ENCODE measurements around the gene ASTN2.

Gene ASTN2

GRCh38 chr9:116391306-116391900 is 1023.5 kb downstream of the ASTN2 start:
- DNase-seq, result peak; percentile 93

GRCh38 chr9:116390303-116391228 is 1024.3 kb downstream of the ASTN2 start:
- DNase-seq, result no peak

GRCh38 chr9:116389541-116390302 is 1025.1 kb downstream of the ASTN2 start:
- no peak for DNase-seq

GRCh38 chr9:116387934-116388698 is 1026.7 kb downstream of the ASTN2 start:
- DNase-seq, result no peak

GRCh38 chr9:116383936-116384335 is 1030.9 kb downstream of the ASTN2 start:
- no peak for DNase-seq

GRCh38 chr9:116383133-116383532 is 1031.7 kb downstream of the ASTN2 start:
- DNase-seq, result no peak

GRCh38 chr9:116382053-116382452 is 1032.8 kb downstream of the ASTN2 start:
- no peak for DNase-seq

- DNase-seq, result no peak
Measured at GRCh38 chr9:116381350-116381749, 1033.5 kb downstream of the ASTN2 start.

GRCh38 chr9:116380496-116380995 is 1034.3 kb downstream of the ASTN2 start:
- no peak for DNase-seq

GRCh38 chr9:116379821-116380220 is 1035.0 kb downstream of the ASTN2 start:
- no peak for DNase-seq

- DNase-seq, result no peak
Measured at GRCh38 chr9:116378873-116379272, 1036.0 kb downstream of the ASTN2 start.

- DNase-seq, result peak; percentile 79
Measured at GRCh38 chr9:116377179-116377798, 1037.6 kb downstream of the ASTN2 start.
